A673 (cell line): ENCODE measurements around the gene KMT2C.

Experiments used
- EZH2 ChIP-seq: fragments of 200-600 bp; sonication (generic); IDR thresholded peaks from 2 replicates; pipeline ENCODE4 v1.6.1; 2017; ENCODE audit warnings: borderline replicate concordance, low read depth, mild to moderate bottlenecking, mixed read lengths, antibody characterized with exemption, low read length; ENCODE audit not compliant: poor library complexity, severe bottlenecking
- TF ChIP-seq, protein P1 (sequence below): fragments of 300-800, 200-600 bp; sonication (generic); conservative IDR thresholded peaks from 2 replicates; pipeline ENCODE4 v1.5.1; 2017; ENCODE audit warnings: low read depth, mild to moderate bottlenecking, antibody characterized with exemption, low read length, moderate library complexity, mixed read lengths

DNA sequence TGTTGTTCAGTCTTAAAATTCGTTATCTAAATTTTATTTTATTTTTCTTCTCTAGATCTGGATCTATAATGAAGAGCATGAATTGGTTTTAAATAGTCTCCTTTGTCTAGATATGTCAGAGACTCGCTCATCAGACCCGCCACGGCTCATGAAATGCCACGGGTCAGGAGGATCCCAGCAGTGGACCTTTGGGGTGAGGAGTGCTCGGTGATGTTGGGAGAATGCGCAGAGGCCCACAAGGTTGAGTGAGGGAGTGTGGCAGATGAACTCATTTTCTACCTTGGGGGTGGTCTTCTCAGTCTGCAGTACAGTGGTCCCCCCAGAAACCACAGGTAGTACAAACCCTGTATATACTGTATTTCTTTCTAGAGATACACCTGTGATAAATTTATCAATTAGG, 315.0 kb downstream of the KMT2C start:
- TF ChIP-seq, protein P1, sequence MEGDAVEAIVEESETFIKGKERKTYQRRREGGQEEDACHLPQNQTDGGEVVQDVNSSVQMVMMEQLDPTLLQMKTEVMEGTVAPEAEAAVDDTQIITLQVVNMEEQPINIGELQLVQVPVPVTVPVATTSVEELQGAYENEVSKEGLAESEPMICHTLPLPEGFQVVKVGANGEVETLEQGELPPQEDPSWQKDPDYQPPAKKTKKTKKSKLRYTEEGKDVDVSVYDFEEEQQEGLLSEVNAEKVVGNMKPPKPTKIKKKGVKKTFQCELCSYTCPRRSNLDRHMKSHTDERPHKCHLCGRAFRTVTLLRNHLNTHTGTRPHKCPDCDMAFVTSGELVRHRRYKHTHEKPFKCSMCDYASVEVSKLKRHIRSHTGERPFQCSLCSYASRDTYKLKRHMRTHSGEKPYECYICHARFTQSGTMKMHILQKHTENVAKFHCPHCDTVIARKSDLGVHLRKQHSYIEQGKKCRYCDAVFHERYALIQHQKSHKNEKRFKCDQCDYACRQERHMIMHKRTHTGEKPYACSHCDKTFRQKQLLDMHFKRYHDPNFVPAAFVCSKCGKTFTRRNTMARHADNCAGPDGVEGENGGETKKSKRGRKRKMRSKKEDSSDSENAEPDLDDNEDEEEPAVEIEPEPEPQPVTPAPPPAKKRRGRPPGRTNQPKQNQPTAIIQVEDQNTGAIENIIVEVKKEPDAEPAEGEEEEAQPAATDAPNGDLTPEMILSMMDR, result no peak
- no peak for TF ChIP-seq EZH2
